Astrocyte of the spinal cord (primary cell): ENCODE measurements around the gene UNC5C.

Experiments used
- DNase-seq: peaks from one replicate; pipeline ENCODE4 v3.0.0; 2011; ENCODE audit warnings: low read depth, low spot score
- H3K4me3 ChIP-seq: 2 replicates; pipeline ENCODE4 v1.5.1; 2011; ENCODE audit warnings: low read depth, mild to moderate bottlenecking, low read length, moderate library complexity
- CTCF ChIP-seq: IDR thresholded peaks from 2 replicates; pipeline ENCODE4 v1.5.1; 2012; ENCODE audit warnings: low read depth, mild to moderate bottlenecking, low read length, inconsistent platforms
- in situ Hi-C: cut with HindIII; loops from 2 replicates; pipeline ENCODE4 v1.10.0; 2017; ENCODE audit warnings: low sequenced_read_pairs

The UNC5C gene

GRCh38 chr4:95394752-95395306, 153.9 kb downstream of the UNC5C start:
- no peak for TF ChIP-seq CTCF
- no peak for DNase-seq
- H3K4me3 ChIP-seq: no peak overlapping the region
- in situ Hi-C loops: no loop called here

- no peak overlapping the region for H3K4me3 ChIP-seq
- in situ Hi-C loops: no loop called here
- DNase-seq: no peak
- no peak for TF ChIP-seq CTCF
Observed at GRCh38 chr4:95393821-95394220, 155.0 kb downstream of the UNC5C start.

- H3K4me3 ChIP-seq: no peak overlapping the region
- TF ChIP-seq CTCF: no peak
- DNase-seq: peak; percentile 15
- in situ Hi-C loops: no loop called here
Observed at GRCh38 chr4:95388911-95389310, 159.9 kb downstream of the UNC5C start.

- no peak overlapping the region for H3K4me3 ChIP-seq
- DNase-seq: no peak
- in situ Hi-C loops: no loop called here
- no peak for TF ChIP-seq CTCF
Observed at GRCh38 chr4:95387719-95388118, 161.1 kb downstream of the UNC5C start.

- in situ Hi-C loops: no loop called here
- DNase-seq: no peak
- TF ChIP-seq CTCF: no peak
- no peak overlapping the region for H3K4me3 ChIP-seq
Observed at GRCh38 chr4:95386410-95386809, 162.4 kb downstream of the UNC5C start.

- DNase-seq: no peak
- H3K4me3 ChIP-seq: no peak overlapping the region
- in situ Hi-C loops: no loop called here
- no peak for TF ChIP-seq CTCF
Observed at GRCh38 chr4:95381843-95382580, 166.8 kb downstream of the UNC5C start.
